Activated B cell treated with CpG ODN at 0.5 μM for 24 hours (primary cell): Measurements from ENCODE around the gene ACSS3. TPM values are rescaled to one million over a fixed set of nuclear protein-coding genes. Genes with fewer than 3 reads are reported as not detected.

Experiments
- ATAC-seq: fragments of 200-7000 bp; cut with Tn5 transposase; one replicate; pipeline ENCODE4 v1.10.0; 2021; ENCODE audit warnings: low read depth, mild to moderate bottlenecking, moderate library complexity
- CTCF ChIA-PET: fragments of 350-600 bp; sonication (Branson Sonifier 250); formaldehyde crosslinking; loops from one replicate; lab custom pipeline; 2021; ENCODE audit warnings: antibody characterized with exemption; lab: Charles Lee
- POLR2A ChIA-PET: fragments of 350-600 bp; sonication (Branson Sonifier 250); formaldehyde crosslinking; loops from one replicate; lab custom pipeline; 2021; ENCODE audit warnings: antibody characterized with exemption; lab: Charles Lee
- DNase-seq: peaks from one replicate; pipeline ENCODE4 v3.0.0; 2022
- H3K27ac Mint-ChIP-seq: one replicate; pipeline ENCODE4 v1.8.0; 2020; ENCODE audit warnings: mixed read lengths
- H3K27me3 Mint-ChIP-seq: one replicate; pipeline ENCODE4 v1.8.0; 2021; ENCODE audit warnings: mixed read lengths
- H3K36me3 Mint-ChIP-seq: one replicate; pipeline ENCODE4 v1.8.0; 2021; ENCODE audit warnings: low read depth, mixed read lengths
- H3K4me1 Mint-ChIP-seq: one replicate; pipeline ENCODE4 v1.8.0; 2021; ENCODE audit warnings: mixed read lengths
- H3K4me3 Mint-ChIP-seq: one replicate; pipeline ENCODE4 v1.8.0; 2020; ENCODE audit warnings: mild to moderate bottlenecking, mixed read lengths
- H3K9me3 Mint-ChIP-seq: one replicate; pipeline ENCODE4 v1.8.0; 2020; ENCODE audit warnings: mixed read lengths
- intact Hi-C: fragments of 100-400 bp; cut with micrococcal nuclease; formaldehyde crosslinking; loops from one replicate; pipeline ENCODE4 v1.15.1; 2024
- total RNA-seq: library from RNA; stranded (reverse); gene quantifications from 2 replicates; pipeline ENCODE4 v1.2.3, GENCODE V29; 2022
- TF ChIP-seq, protein P1 (sequence below): fragments of 200-600 bp; IDR thresholded peaks from one replicate; pipeline ENCODE4 v1.8.0; 2022; ENCODE audit warnings: antibody characterized with exemption, mild to moderate bottlenecking

Gene ACSS3
- total RNA-seq, 1 donor from 2014 or later = not detected

DNA sequence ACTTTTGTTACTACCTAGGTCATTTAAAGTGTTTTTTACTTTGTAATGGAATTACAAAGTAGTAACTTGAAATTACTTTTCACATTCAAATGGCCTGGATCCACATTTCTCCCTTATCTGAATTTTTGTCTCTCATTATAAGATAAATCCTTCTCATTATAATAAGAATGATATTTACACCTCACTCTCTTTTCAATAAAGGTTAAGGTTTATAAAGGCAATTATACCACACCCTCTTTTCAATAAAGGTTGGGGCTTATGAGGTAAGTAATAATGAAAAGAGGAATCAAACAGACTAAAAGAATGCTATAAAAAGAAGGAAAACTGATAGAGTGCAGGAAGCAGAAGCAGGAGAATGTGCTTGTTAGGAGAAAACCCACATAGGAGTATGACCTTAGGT, 210.8 kb downstream of the ACSS3 start:
- H3K9me3 Mint-ChIP-seq = peaks cover under 1% of the 10 kb centered on the region
- no peaks in the 10 kb centered on the region for H3K27me3 Mint-ChIP-seq
- DNase-seq (no peak), ATAC-seq (no peak)
- no peaks in the 10 kb centered on the region for H3K4me1 Mint-ChIP-seq
- intact Hi-C loops = no loop called here
- H3K36me3 Mint-ChIP-seq = no peaks in the 10 kb centered on the region
- H3K4me3 Mint-ChIP-seq = no peak overlapping the region
- H3K27ac Mint-ChIP-seq = no peak overlapping the region
- CTCF ChIA-PET = no interaction called here
- TF ChIP-seq, protein P1, sequence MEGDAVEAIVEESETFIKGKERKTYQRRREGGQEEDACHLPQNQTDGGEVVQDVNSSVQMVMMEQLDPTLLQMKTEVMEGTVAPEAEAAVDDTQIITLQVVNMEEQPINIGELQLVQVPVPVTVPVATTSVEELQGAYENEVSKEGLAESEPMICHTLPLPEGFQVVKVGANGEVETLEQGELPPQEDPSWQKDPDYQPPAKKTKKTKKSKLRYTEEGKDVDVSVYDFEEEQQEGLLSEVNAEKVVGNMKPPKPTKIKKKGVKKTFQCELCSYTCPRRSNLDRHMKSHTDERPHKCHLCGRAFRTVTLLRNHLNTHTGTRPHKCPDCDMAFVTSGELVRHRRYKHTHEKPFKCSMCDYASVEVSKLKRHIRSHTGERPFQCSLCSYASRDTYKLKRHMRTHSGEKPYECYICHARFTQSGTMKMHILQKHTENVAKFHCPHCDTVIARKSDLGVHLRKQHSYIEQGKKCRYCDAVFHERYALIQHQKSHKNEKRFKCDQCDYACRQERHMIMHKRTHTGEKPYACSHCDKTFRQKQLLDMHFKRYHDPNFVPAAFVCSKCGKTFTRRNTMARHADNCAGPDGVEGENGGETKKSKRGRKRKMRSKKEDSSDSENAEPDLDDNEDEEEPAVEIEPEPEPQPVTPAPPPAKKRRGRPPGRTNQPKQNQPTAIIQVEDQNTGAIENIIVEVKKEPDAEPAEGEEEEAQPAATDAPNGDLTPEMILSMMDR = no peak
- POLR2A ChIA-PET = no interaction called here

DNA sequence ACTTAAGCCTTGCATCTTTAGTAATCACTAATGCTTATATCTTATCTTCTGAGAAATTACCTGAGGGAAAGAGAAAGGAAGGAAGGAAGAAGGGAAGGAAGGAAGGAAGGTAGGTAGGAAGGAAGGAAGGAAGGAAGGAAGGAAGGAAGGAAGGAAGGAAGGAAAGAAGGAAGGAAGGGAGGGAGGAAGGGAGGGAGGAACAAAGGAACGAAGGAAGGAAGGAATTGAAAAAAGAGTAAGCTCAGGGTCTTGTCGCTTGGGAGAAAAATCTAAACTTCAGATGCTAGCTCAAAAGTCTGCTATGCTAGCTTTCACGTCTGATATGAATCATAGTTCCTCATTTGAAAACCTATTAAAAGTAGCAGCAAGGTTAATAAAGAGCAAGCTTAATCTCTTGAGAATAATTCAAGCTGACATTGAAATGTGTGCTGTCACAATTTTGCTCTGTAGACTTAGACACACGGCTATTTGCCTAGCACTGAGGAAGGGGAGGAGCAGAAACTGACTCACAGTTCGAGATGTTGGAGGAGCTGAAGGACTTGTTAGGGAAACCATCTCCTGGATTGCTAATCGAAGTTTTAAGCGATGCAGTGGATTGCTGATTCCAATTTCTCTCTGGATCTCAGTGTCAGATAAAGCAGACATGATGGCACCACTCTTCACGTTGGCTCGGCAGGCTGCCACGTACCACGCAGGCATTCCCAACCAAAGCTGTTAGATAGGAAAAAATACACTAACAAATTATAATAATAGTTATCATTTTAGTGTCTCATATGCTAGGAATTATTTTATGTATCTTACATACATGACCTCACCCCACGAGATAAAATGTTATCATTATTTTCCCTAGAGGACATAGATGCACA, 216.7 kb downstream of the ACSS3 start:
- ATAC-seq (peak; percentile 42), DNase-seq (no peak)
- Mint-ChIP-seq H3K4me1 (no peaks in the 10 kb centered on the region), H3K36me3 (no peaks in the 10 kb centered on the region), H3K27ac (no peak overlapping the region), H3K9me3 (peaks cover 3% of the 10 kb centered on the region), H3K4me3 (no peak overlapping the region), H3K27me3 (no peaks in the 10 kb centered on the region)
- POLR2A ChIA-PET = no interaction called here
- TF ChIP-seq, protein P1 = no peak
- CTCF ChIA-PET = no interaction called here
- intact Hi-C loops = no loop called here

DNA sequence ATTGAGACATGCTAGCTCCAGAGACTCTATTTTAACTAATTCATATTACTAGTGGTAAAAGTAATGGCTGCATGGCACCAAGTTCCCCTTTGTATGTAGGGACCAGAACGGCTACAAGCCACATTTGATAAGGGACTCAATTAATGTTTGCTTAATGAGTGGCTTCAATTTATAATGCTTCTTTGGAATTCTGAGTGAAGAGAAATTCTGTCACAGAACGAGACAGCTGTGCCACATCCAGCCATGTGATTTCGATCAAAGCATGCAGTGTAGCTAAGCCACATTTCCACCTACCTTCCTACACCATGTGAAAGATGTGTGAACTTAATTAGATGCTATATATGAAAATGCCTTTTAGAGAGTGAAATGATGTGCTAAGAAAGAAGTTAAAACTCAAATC, 217.4 kb downstream of the ACSS3 start:
- TF ChIP-seq, protein P1 = no peak
- DNase-seq (no peak), ATAC-seq (no peak)
- Mint-ChIP-seq H3K36me3 (no peaks in the 10 kb centered on the region), H3K27ac (no peak overlapping the region), H3K27me3 (no peaks in the 10 kb centered on the region), H3K4me1 (no peaks in the 10 kb centered on the region), H3K9me3 (peaks cover 3% of the 10 kb centered on the region), H3K4me3 (no peak overlapping the region)
- CTCF ChIA-PET = no interaction called here
- intact Hi-C loops = no loop called here
- POLR2A ChIA-PET = no interaction called here

DNA sequence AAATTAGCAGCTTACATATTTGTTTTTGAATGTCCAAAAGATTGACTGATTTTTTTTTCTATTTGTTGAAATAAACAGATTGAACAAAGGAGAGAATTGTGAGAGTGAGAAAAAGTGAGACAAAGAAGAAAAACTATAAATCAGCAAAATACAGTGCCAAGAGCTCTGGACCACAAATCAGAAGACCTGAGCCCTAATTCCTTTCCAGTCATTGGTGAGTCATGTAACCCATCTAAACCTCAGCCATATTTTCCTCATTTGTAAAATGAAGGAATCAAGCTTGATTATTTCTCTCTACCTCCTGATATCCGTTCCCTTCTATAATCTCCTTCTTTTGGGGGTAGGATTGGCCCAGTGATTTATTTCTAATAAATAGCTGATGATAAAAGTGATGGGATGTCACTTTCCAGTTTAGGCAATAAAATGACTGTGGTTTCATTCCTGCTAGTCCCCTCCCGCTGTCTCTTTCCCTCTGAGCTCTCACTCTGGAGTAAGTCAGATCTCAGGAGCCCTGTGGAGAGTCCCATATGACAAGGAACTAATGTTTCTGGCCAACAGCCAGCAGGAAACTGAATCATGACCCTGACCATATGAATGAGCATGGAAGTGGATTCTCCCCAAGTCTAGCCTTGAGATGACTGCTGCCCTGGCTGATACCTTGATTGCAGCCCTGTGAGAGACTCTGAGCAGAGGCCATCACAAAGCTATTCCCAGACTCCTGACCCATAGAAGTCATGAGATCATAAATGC, 218.9 kb downstream of the ACSS3 start:
- Mint-ChIP-seq H3K4me1 (no peaks in the 10 kb centered on the region), H3K4me3 (no peak overlapping the region), H3K9me3 (peaks cover 3% of the 10 kb centered on the region), H3K36me3 (no peaks in the 10 kb centered on the region), H3K27me3 (no peaks in the 10 kb centered on the region), H3K27ac (no peak overlapping the region)
- ATAC-seq (no peak), DNase-seq (no peak)
- intact Hi-C loops = no loop called here
- CTCF ChIA-PET = no interaction called here
- TF ChIP-seq, protein P1 = no peak
- POLR2A ChIA-PET = no interaction called here

DNA sequence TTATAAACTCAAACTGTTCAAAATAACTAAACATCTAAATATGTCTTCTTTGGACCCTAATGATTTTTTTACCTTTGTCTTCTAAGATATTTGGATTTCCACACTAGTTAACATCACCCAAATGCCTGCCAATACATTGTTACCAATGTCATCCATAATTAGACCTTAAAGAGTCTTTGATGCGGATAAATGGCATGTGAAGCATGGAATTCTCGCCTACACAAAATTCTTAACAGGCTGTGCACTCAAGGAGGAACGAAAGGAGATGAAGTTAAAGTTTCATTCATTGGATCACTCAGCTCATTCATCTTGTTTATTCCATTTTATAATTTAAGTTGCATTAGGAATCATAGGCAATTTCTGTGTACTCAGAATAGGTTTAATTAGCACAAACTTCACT, 219.7 kb downstream of the ACSS3 start:
- ChIA-PET POLR2A (no interaction called here), CTCF (no interaction called here)
- ATAC-seq = no peak
- Mint-ChIP-seq H3K4me3 (no peak overlapping the region), H3K9me3 (peaks cover 3% of the 10 kb centered on the region), H3K27ac (no peak overlapping the region), H3K36me3 (no peaks in the 10 kb centered on the region), H3K27me3 (no peaks in the 10 kb centered on the region), H3K4me1 (no peaks in the 10 kb centered on the region)
- DNase-seq = no peak
- TF ChIP-seq, protein P1 = no peak
- intact Hi-C loops = no loop called here
